ENCODE data around the gene PCDH9. TPM values are rescaled to one million over a fixed set of nuclear protein-coding genes. Genes with fewer than 3 reads are reported as not detected.

PCDH9 gene
- polyA plus RNA-seq, 1 of the 3 experiments (the other 2 are of a cell fraction) = 1.3 TPM

DNA sequence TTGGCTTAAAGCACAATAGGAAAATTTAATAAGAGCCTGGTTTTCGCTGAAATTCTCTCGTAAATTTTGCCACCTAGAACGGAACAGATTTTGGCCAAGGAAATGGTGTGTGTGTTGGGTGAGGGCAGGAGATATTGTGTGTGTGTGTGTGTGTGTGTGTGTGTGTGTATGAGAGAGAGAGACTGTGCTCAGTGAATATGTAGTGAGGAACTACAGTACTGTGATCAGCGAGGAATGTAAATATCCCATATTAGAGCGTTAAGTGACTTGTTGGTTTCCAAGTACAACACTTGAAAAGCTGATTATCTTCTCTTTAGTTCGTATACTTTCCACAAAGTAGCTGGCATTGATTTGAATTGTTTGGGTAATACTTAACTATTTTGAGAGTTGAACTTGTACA lies 738.9 kb downstream of the PCDH9 start:
- no peak for DNase-seq
- H3K27ac ChIP-seq (ENCODE audit: low read depth in 2 of 2, low read length in 1 of 2) = no peak overlapping the region
- no peaks in the 10 kb centered on the region for H3F3A ChIP-seq (replicated peaks; ENCODE audit: insufficient read depth)
- H3K79me2 ChIP-seq (ENCODE audit: insufficient read depth) = no peaks in the 10 kb centered on the region
- no peaks in the 10 kb centered on the region for H3K27me3 ChIP-seq (ENCODE audit: insufficient read depth)
- ChIA-PET POLR2A (no interaction called here), CTCF (interaction anchor here (0.6 to 1.9 kb wide), 2 partner anchors 10 to 1148 kb away, joined by 3 to 7 read pairs; no protein-coding TSS in a partner anchor)
- no peaks in the 10 kb centered on the region for H4K20me1 ChIP-seq (ENCODE audit: insufficient read depth)
- H3K4me1 ChIP-seq (ENCODE audit: control insufficient read depth in 1 of 2, insufficient read depth in 2 of 2, low read depth in 1 of 2, low read length in 1 of 2) = no peaks in the 10 kb centered on the region
- H3K9me2 ChIP-seq = no peaks in the 10 kb centered on the region
- TF ChIP-seq YY1 (IDR thresholded peaks at IDR 0.05; ENCODE audit: low read depth) (no peak), EZH2phosphoT487 (IDR thresholded peaks at IDR 0.05; ENCODE audit: borderline replicate concordance, low read depth) (no peak), NFIC (IDR thresholded peaks at IDR 0.05; ENCODE audit: borderline replicate concordance) (no peak), ELF1 (IDR thresholded peaks at IDR 0.05) (no peak), POLR2AphosphoS5 (IDR thresholded peaks at IDR 0.05; ENCODE audit: low read depth, low read length) (no peak)
- no peaks in the 10 kb centered on the region for H3K9me3 ChIP-seq
- H3K9ac ChIP-seq = no peak overlapping the region
- no peak overlapping the region for H2AFZ ChIP-seq (ENCODE audit: low read depth)
- H3K4me2 ChIP-seq = no peak overlapping the region
- 94% methylated on average over 6 of the region's 6 CpGs for WGBS (ENCODE audit: low lambda C conversion rate)
- no peak overlapping the region for H3K4me3 ChIP-seq (ENCODE audit: low read depth in 2 of 2, low read length in 1 of 2)
- no peaks in the 10 kb centered on the region for H3K36me3 ChIP-seq (replicated peaks in 1 of 2; ENCODE audit: control insufficient read depth in 1 of 2, insufficient read depth in 2 of 2, low read length in 1 of 2)

DNA sequence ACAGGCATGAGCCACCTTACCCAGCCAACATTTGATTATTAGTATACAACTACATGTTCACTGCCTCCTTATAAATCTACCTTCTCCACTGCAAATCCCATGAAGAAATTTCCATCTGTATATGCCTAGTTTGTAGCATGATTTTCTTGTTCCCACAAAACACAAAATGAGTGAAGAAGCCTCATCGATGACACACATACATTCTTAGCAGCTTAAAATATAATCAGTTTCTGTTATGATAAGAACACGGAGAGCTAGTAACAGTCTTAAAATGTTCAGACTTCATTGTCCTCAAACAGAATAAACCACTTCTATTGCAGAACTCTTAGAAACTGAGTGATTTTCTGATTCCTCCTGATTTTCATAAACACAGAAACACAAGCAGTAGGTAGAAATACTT lies 740.5 kb downstream of the PCDH9 start:
- Histone ChIP-seq H3K9ac (no peak overlapping the region), H3K9me3 (no peaks in the 10 kb centered on the region), H3K4me1 (ENCODE audit: control insufficient read depth in 1 of 2, insufficient read depth in 2 of 2, low read depth in 1 of 2, low read length in 1 of 2) (no peaks in the 10 kb centered on the region), H3K36me3 (replicated peaks in 1 of 2; ENCODE audit: control insufficient read depth in 1 of 2, insufficient read depth in 2 of 2, low read length in 1 of 2) (no peaks in the 10 kb centered on the region), H3K79me2 (ENCODE audit: insufficient read depth) (no peaks in the 10 kb centered on the region), H3K4me3 (ENCODE audit: low read depth in 2 of 2, low read length in 1 of 2) (no peak overlapping the region), H4K20me1 (ENCODE audit: insufficient read depth) (no peaks in the 10 kb centered on the region), H3K27me3 (ENCODE audit: insufficient read depth) (no peaks in the 10 kb centered on the region), H3K4me2 (no peak overlapping the region), H3K9me2 (no peaks in the 10 kb centered on the region), H2AFZ (ENCODE audit: low read depth) (no peak overlapping the region), H3K27ac (ENCODE audit: low read depth in 2 of 2, low read length in 1 of 2) (no peak overlapping the region), H3F3A (replicated peaks; ENCODE audit: insufficient read depth) (no peaks in the 10 kb centered on the region)
- ChIA-PET CTCF (interaction anchor here (1.2 kb wide), 1 partner anchor 129 kb away, joined by 3 read pairs; no protein-coding TSS in a partner anchor), POLR2A (no interaction called here)
- 96% methylated on average over 2 of the region's 2 CpGs for WGBS (ENCODE audit: low lambda C conversion rate)
- TF ChIP-seq TCF12 (IDR thresholded peaks at IDR 0.05) (no peak), POLR2AphosphoS5 (IDR thresholded peaks at IDR 0.05; ENCODE audit: low read depth, low read length) (no peak), SMC3 (IDR thresholded peaks at IDR 0.05; ENCODE audit: low read depth, low read length) (no peak), RXRA (IDR thresholded peaks at IDR 0.05; ENCODE audit: borderline replicate concordance, low read depth) (no peak), EZH2phosphoT487 (IDR thresholded peaks at IDR 0.05; ENCODE audit: borderline replicate concordance, low read depth) (no peak), RFX5 (IDR thresholded peaks at IDR 0.05; ENCODE audit: low read length) (no peak), GATA2 (CRISPR knock-in tag; IDR thresholded peaks at IDR 0.05) (no peak), RAD21 (IDR thresholded peaks at IDR 0.05; ENCODE audit: low read length) (no peak), EP300 (IDR thresholded peaks at IDR 0.05; ENCODE audit: borderline replicate concordance in 1 of 2, low read depth in 1 of 2, low read length in 1 of 2) (no peak), REST (IDR thresholded peaks at IDR 0.05; ENCODE audit: low read depth, low read length) (no peak), MEF2A (IDR thresholded peaks at IDR 0.05; ENCODE audit: borderline replicate concordance, low read depth) (no peak), TEAD4 (IDR thresholded peaks at IDR 0.05; ENCODE audit: borderline replicate concordance, insufficient read depth) (no peak), TAF1 (IDR thresholded peaks at IDR 0.05; ENCODE audit: borderline replicate concordance, low read depth, low read length) (no peak), FOXM1 (IDR thresholded peaks at IDR 0.05; ENCODE audit: low read depth) (no peak)
- TF ChIP-seq, protein P1, sequence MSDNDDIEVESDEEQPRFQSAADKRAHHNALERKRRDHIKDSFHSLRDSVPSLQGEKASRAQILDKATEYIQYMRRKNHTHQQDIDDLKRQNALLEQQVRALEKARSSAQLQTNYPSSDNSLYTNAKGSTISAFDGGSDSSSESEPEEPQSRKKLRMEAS (IDR thresholded peaks at IDR 0.05; ENCODE audit: low read depth) = no peak
- TF ChIP-seq, protein P2, sequence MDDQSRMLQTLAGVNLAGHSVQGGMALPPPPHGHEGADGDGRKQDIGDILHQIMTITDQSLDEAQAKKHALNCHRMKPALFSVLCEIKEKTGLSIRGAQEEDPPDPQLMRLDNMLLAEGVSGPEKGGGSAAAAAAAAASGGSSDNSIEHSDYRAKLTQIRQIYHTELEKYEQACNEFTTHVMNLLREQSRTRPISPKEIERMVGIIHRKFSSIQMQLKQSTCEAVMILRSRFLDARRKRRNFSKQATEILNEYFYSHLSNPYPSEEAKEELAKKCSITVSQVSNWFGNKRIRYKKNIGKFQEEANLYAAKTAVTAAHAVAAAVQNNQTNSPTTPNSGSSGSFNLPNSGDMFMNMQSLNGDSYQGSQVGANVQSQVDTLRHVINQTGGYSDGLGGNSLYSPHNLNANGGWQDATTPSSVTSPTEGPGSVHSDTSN (IDR thresholded peaks at IDR 0.05) = no peak
- DNase-seq = no peak

Measured in SK-N-SH (cell line).